Psoas muscle (tissue), 8 donors: ENCODE measurements around the gene CAMSAP2. TPM values are rescaled to one million over a fixed set of nuclear protein-coding genes. Genes with fewer than 3 reads are reported as not detected.

ENCODE experiments used
- ATAC-seq, 4 donors: fragments of 200-7000 bp; cut with Tn5 transposase; one replicate each; pipeline ENCODE4 v1.9.1; 2020; ENCODE audit warnings: moderate library complexity in 3 of 4, mild to moderate bottlenecking in 2 of 4
- DNase-seq, 2 donors: peaks; one replicate each; pipeline ENCODE4 v3.0.0-alpha.2; 2020
- H3K27ac ChIP-seq: fragments of 200-600 bp; one replicate; pipeline ENCODE4 v1.8.0; 2022
- H3K27me3 ChIP-seq, 3 donors: fragments of 200-600 bp in 1 of 3; one replicate each; pipeline versions ENCODE4 v1.6.1 to v1.8.0; 2013 to 2022; ENCODE audit warnings: low read length in 2 of 3, mild to moderate bottlenecking in 2 of 3, moderate library complexity in 1 of 3; ENCODE audit not compliant: insufficient read depth in 3 of 3
- H3K36me3 ChIP-seq, 2 donors: fragments of 200-600 bp in 1 of 2; one replicate each; pipeline versions ENCODE4 v1.6.1 to v1.8.0; 2013 to 2022; ENCODE audit warnings: low read depth in 1 of 2, mild to moderate bottlenecking in 1 of 2, moderate library complexity in 1 of 2; ENCODE audit not compliant: insufficient read depth in 1 of 2
- H3K4me1 ChIP-seq: fragments of 200-600 bp; one replicate; pipeline ENCODE4 v1.8.0; 2022
- H3K4me3 ChIP-seq: fragments of 200-600 bp; one replicate; pipeline ENCODE4 v1.8.0; 2022; ENCODE audit warnings: mild to moderate bottlenecking
- H3K9me3 ChIP-seq: fragments of 200-600 bp; one replicate; pipeline ENCODE4 v1.8.0; 2022
- CTCF ChIP-seq: fragments of 200-600 bp; IDR thresholded peaks from one replicate; pipeline ENCODE4 v1.8.0; 2022; ENCODE audit warnings: antibody characterized with exemption
- WGBS, 3 donors: extraction: QIAGEN DNeasy Blood & Tissue Kit; methylation state at CpG; one replicate each; pipeline versions ENCODE4 v1.1.6 to v1.1.7; 2013; 5-methylcytosine and 5-hydroxymethylcytosine counted together
- intact Hi-C, 2 donors: fragments of 100-400 bp; cut with DNase I; formaldehyde crosslinking; loops; one replicate each; pipeline versions ENCODE4 v1.11.0 to v1.14.2; 2022
- polyA plus RNA-seq, 3 donors: library from polyadenylated mRNA; stranded (reverse); fragments of 200-250 nt; gene quantifications; one replicate each; pipeline ENCODE4 v1.2.3, GENCODE V29; 2013
- total RNA-seq, 4 donors: library from RNA; stranded (reverse); fragmentation: NEBNext Ultra II Directional in 2 of 4; extraction: Animal tissue kit (Norgen Biotek cat#: 25700) in 2 of 4; gene quantifications; one replicate each; pipeline versions ENCODE4 v1.2.1 to v1.2.4, GENCODE V29; 2021 to 2023
- donor health status: healthy with polysubstance abuse.
- donor health status: DM: no; HTN: no; CAD: no; lungs with moderate emphysema.
- donor health status: Bipolar disorder and iron deficiency.
- donor health status: healthy.
- donor health status: DM: yes; HTN: yes; CAD: no.
- donor health status: DM: no; HTN: no; CAD: no.
- donor health status: DM: no; HTN: no; CAD: no.
- donor health status: DM: yes; HTN: yes; CAD: no.

CAMSAP2 gene
- total and polyA plus RNA-seq, 7 donors: 4.8 to 70.8 (median 37.0) TPM

GRCh38 chr1:200699871-200700270, 38.8 kb upstream of the CAMSAP2 start:
- no peak overlapping the region for H3K27ac ChIP-seq
- H3K4me1 ChIP-seq: no peaks in the 10 kb centered on the region
- no peak overlapping the region for H3K4me3 ChIP-seq
- intact Hi-C loops: no loop called here
- no peak for TF ChIP-seq CTCF
- H3K27me3 ChIP-seq: no peaks in the 10 kb centered on the region
- no peak for DNase-seq
- H3K36me3 ChIP-seq: no peaks in the 10 kb centered on the region
- 65 to 74% (median 67%) methylated on average over 1 of the region's 1 CpG for WGBS, 3 donors
- H3K9me3 ChIP-seq: no peaks in the 10 kb centered on the region
- no peak for ATAC-seq

DNA sequence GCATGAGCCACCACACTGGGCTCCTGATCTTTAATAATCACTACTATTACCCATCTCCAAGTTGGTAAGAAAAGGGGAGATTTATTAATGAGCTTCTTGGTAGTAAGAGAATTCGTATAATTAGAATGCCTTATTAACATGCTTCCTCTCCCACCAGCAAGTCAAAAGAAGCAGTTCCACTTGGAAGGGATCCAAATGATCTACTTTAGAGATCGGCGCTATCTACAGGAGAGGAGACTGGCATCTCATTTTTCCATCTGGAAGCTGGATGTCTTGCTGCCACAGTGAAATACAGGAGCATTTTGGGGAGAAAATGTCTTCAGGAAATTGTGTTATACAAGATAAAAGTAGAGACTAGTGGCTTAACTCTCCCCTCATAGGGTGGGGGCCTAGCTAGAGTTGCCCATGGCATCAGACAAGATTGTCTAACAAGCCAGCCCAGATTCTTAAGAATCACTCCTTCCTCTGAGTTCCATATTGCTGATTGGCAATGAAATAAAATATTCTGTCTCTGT, 33.6 kb upstream of the CAMSAP2 start:
- TF ChIP-seq CTCF: no peak
- WGBS, 3 donors: 66 to 67% (median 67%) methylated on average over 3 of the region's 3 CpGs
- H3K27me3 ChIP-seq: no peaks in the 10 kb centered on the region
- no peaks in the 10 kb centered on the region for H3K4me1 ChIP-seq
- H3K4me3 ChIP-seq: no peak overlapping the region
- intact Hi-C loops: no loop called here
- DNase-seq: no peak
- H3K9me3 ChIP-seq: no peaks in the 10 kb centered on the region
- no peak for ATAC-seq
- no peak overlapping the region for H3K27ac ChIP-seq
- H3K36me3 ChIP-seq: no peaks in the 10 kb centered on the region

GRCh38 chr1:200706111-200706814, 32.4 kb upstream of the CAMSAP2 start:
- DNase-seq (no peak), ATAC-seq (no peak)
- no peaks in the 10 kb centered on the region for H3K9me3 ChIP-seq
- TF ChIP-seq CTCF: no peak
- H3K36me3 ChIP-seq: no peaks in the 10 kb centered on the region
- no peak overlapping the region for H3K4me3 ChIP-seq
- no peaks in the 10 kb centered on the region for H3K27me3 ChIP-seq
- intact Hi-C loops: no loop called here
- no peak overlapping the region for H3K27ac ChIP-seq
- H3K4me1 ChIP-seq: no peaks in the 10 kb centered on the region
- WGBS, 3 donors: 66 to 75% (median 73%) methylated on average over 4 of the region's 4 CpGs

- WGBS, 3 donors: 83 to 92% (median 90%) methylated on average over 5 of the region's 5 CpGs
- no peak for DNase-seq
- H3K36me3 ChIP-seq: no peaks in the 10 kb centered on the region
- no peaks in the 10 kb centered on the region for H3K9me3 ChIP-seq
- no peak for ATAC-seq
- H3K27me3 ChIP-seq: no peaks in the 10 kb centered on the region
- H3K4me3 ChIP-seq: no peak overlapping the region
- intact Hi-C loops: no loop called here
- no peaks in the 10 kb centered on the region for H3K4me1 ChIP-seq
- H3K27ac ChIP-seq: no peak overlapping the region
- no peak for TF ChIP-seq CTCF
Observed at GRCh38 chr1:200707116-200707515, 31.6 kb upstream of the CAMSAP2 start.

- H3K36me3 ChIP-seq: no peaks in the 10 kb centered on the region
- no peaks in the 10 kb centered on the region for H3K4me1 ChIP-seq
- H3K9me3 ChIP-seq: no peaks in the 10 kb centered on the region
- intact Hi-C loops: no loop called here
- H3K4me3 ChIP-seq: no peak overlapping the region
- no peaks in the 10 kb centered on the region for H3K27me3 ChIP-seq
- DNase-seq (no peak), ATAC-seq (no peak)
- H3K27ac ChIP-seq: no peak overlapping the region
- no peak for TF ChIP-seq CTCF
Observed at GRCh38 chr1:200708161-200708560, 30.5 kb upstream of the CAMSAP2 start.
